GM18951 (cell line): Measurements from ENCODE around the gene CHST11.

Source experiments
- POLR2A ChIP-seq: IDR thresholded peaks from 4 replicates; pipeline ENCODE4 v1.6.1; 2011; ENCODE audit warnings: mild to moderate bottlenecking; ENCODE audit not compliant: insufficient read length, insufficient read depth; ENCODE audit errors: extremely low read depth
- in situ Hi-C: fragments of 300-500 bp; cut with MboI; formaldehyde crosslinking; loops from one replicate; pipeline ENCODE4 v1.12.0; 2022; ENCODE audit warnings: low sequenced_read_pairs, mixed read lengths, inconsistent platforms; ENCODE audit not compliant: unreplicated experiment

CHST11 gene

GRCh38 chr12:104510873-104511440, 54.2 kb downstream of the CHST11 start:
- in situ Hi-C loops = no loop called here
- TF ChIP-seq POLR2A = no peak

- TF ChIP-seq POLR2A = no peak
- in situ Hi-C loops = no loop called here
These were observed 56.9 kb downstream of the CHST11 start for GRCh38 chr12:104513681-104514080.

- in situ Hi-C loops = no loop called here
These were observed 57.5 kb downstream of the CHST11 start for GRCh38 chr12:104514092-104514810.

GRCh38 chr12:104515899-104516298, 59.2 kb downstream of the CHST11 start:
- TF ChIP-seq POLR2A = no peak
- in situ Hi-C loops = no loop called here

More at GRCh38 chr12:104514092-104514810, 57.5 kb downstream of the CHST11 start:
- no peak for TF ChIP-seq POLR2A

GRCh38 chr12:104516821-104517220, 60.1 kb downstream of the CHST11 start:
- in situ Hi-C loops = no loop called here
- no peak for TF ChIP-seq POLR2A

- in situ Hi-C loops = no loop called here
- no peak for TF ChIP-seq POLR2A
These were observed 61.1 kb downstream of the CHST11 start for GRCh38 chr12:104517880-104518279.

GRCh38 chr12:104519190-104520019, 62.7 kb downstream of the CHST11 start:
- TF ChIP-seq POLR2A = no peak
- in situ Hi-C loops = no loop called here

- in situ Hi-C loops = no loop called here
- no peak for TF ChIP-seq POLR2A
These were observed 63.6 kb downstream of the CHST11 start for GRCh38 chr12:104520242-104520900.

GRCh38 chr12:104521731-104522130, 65.0 kb downstream of the CHST11 start:
- TF ChIP-seq POLR2A = no peak
- in situ Hi-C loops = no loop called here

GRCh38 chr12:104522985-104523722, 66.4 kb downstream of the CHST11 start:
- no peak for TF ChIP-seq POLR2A
- in situ Hi-C loops = no loop called here

GRCh38 chr12:104524034-104524832, 67.5 kb downstream of the CHST11 start:
- in situ Hi-C loops = no loop called here
- no peak for TF ChIP-seq POLR2A

GRCh38 chr12:104526320-104526719, 69.6 kb downstream of the CHST11 start:
- in situ Hi-C loops = no loop called here
- no peak for TF ChIP-seq POLR2A
